ENCODE data around the gene NOCT.
"Not testable (repeated sequence)": the region's sequence is repeated elsewhere in the genome, so short reads cannot be mapped to it uniquely, and the experiment has no call there.

The NOCT gene

GRCh38 chr4:139011225-139011950, 4.2 kb upstream of the NOCT start:
- DNase-seq = no peak

GRCh38 chr4:139014371-139015268, 961 bp upstream of the NOCT start:
- DNase-seq = no peak

GRCh38 chr4:139015948-139016471, 429 bp downstream of the NOCT start:
- DNase-seq = no peak

GRCh38 chr4:139017861-139018260, 2.3 kb downstream of the NOCT start:
- DNase-seq = no peak

GRCh38 chr4:139018501-139018900, 2.9 kb downstream of the NOCT start:
- DNase-seq = no peak

GRCh38 chr4:139018971-139019758, 3.6 kb downstream of the NOCT start:
- DNase-seq = no peak

- DNase-seq = no peak
These were observed 4.8 kb downstream of the NOCT start for GRCh38 chr4:139020384-139020783.

GRCh38 chr4:139021071-139021470, 5.5 kb downstream of the NOCT start:
- not testable (repeated sequence) for DNase-seq

GRCh38 chr4:139022835-139023234, 7.3 kb downstream of the NOCT start:
- DNase-seq = no peak

- no peak for DNase-seq
These were observed 9.1 kb downstream of the NOCT start for GRCh38 chr4:139024686-139025085.

- DNase-seq = no peak
These were observed 10.3 kb downstream of the NOCT start for GRCh38 chr4:139025841-139026240.

GRCh38 chr4:139027776-139028175, 12.2 kb downstream of the NOCT start:
- DNase-seq = no peak

GRCh38 chr4:139028191-139028661, 12.6 kb downstream of the NOCT start:
- no peak for DNase-seq

GRCh38 chr4:139029866-139030363, 14.3 kb downstream of the NOCT start:
- DNase-seq = not testable (repeated sequence)

- DNase-seq = peak; percentile 66
These were observed 15.1 kb downstream of the NOCT start for GRCh38 chr4:139030614-139031235.

GRCh38 chr4:139035650-139036049, 20.1 kb downstream of the NOCT start:
- no peak for DNase-seq

GRCh38 chr4:139036885-139037284, 21.3 kb downstream of the NOCT start:
- no peak for DNase-seq

GRCh38 chr4:139038874-139039443, 23.4 kb downstream of the NOCT start:
- no peak for DNase-seq

- DNase-seq = no peak
These were observed 27.4 kb downstream of the NOCT start for GRCh38 chr4:139042981-139043460.

GRCh38 chr4:139044291-139044690, 28.7 kb downstream of the NOCT start:
- no peak for DNase-seq

GRCh38 chr4:139048026-139048425, 32.4 kb downstream of the NOCT start:
- no peak for DNase-seq

GRCh38 chr4:139050446-139050845, 34.9 kb downstream of the NOCT start:
- no peak for DNase-seq

Measured in activated T-cell treated with anti-CD3 and anti-CD28 coated beads, Interleukin-2, amount 50 U/mL, for 1 hour (primary cell).